HEK293 (cell line): ENCODE data around the gene BACH2.

ENCODE experiments used
- BCL11B ChIP-seq: fragments of 450-650 bp; formaldehyde crosslinking; IDR thresholded peaks from 2 replicates; pipeline ENCODE4 v1.5.1; 2016; ENCODE audit warnings: low read depth, missing biosample characterization, missing genetic modification characterization
- ELK4 ChIP-seq: IDR thresholded peaks from 2 replicates; pipeline ENCODE4 v1.6.1; 2011; ENCODE audit warnings: mild to moderate bottlenecking, low read depth, low read length, borderline replicate concordance
- HIC1 ChIP-seq: fragments of 450-650 bp; formaldehyde crosslinking; IDR thresholded peaks from 2 replicates; pipeline ENCODE4 v1.5.1; 2016; ENCODE audit warnings: missing biosample characterization, missing genetic modification characterization
- PRDM10 ChIP-seq: fragments of 450-650 bp; formaldehyde crosslinking; IDR thresholded peaks from 2 replicates; pipeline ENCODE4 v1.5.1; 2016; ENCODE audit warnings: missing biosample characterization, missing genetic modification characterization
- SP2 ChIP-seq: fragments of 450-650 bp; formaldehyde crosslinking; IDR thresholded peaks from 2 replicates; pipeline ENCODE4 v1.5.1; 2016; ENCODE audit warnings: missing biosample characterization, missing genetic modification characterization
- WT1 ChIP-seq: fragments of 450-650 bp; formaldehyde crosslinking; IDR thresholded peaks from 2 replicates; pipeline ENCODE4 v1.5.1; 2016; ENCODE audit warnings: missing biosample characterization, missing genetic modification characterization
- ZBTB49 ChIP-seq: fragments of 450-650 bp; formaldehyde crosslinking; IDR thresholded peaks from 2 replicates; pipeline ENCODE4 v1.5.1; 2016; ENCODE audit warnings: missing biosample characterization, missing genetic modification characterization, low read depth
- ZBTB6 ChIP-seq: fragments of 450-650 bp; formaldehyde crosslinking; IDR thresholded peaks from 2 replicates; pipeline ENCODE4 v1.5.1; 2017; ENCODE audit warnings: missing biosample characterization, missing genetic modification characterization
- ZNF114 ChIP-seq: fragments of 450-650 bp; formaldehyde crosslinking; IDR thresholded peaks from 2 replicates; pipeline ENCODE4 v1.5.0; 2017; ENCODE audit warnings: missing biosample characterization, missing genetic modification characterization
- ZNF132 ChIP-seq: fragments of 450-650 bp; formaldehyde crosslinking; IDR thresholded peaks from 2 replicates; pipeline ENCODE4 v1.5.1; 2017; ENCODE audit warnings: missing biosample characterization, missing genetic modification characterization, borderline replicate concordance
- ZNF148 ChIP-seq: fragments of 450-650 bp; formaldehyde crosslinking; IDR thresholded peaks from 2 replicates; pipeline ENCODE4 v1.5.0; 2017; ENCODE audit warnings: missing biosample characterization, missing genetic modification characterization, borderline replicate concordance
- ZNF214 ChIP-seq: fragments of 450-650 bp; formaldehyde crosslinking; IDR thresholded peaks from 2 replicates; pipeline ENCODE4 v1.5.1; 2017; ENCODE audit warnings: missing biosample characterization, mild to moderate bottlenecking, missing genetic modification characterization, borderline replicate concordance
- ZNF23 ChIP-seq: fragments of 450-650 bp; formaldehyde crosslinking; IDR thresholded peaks from 2 replicates; pipeline ENCODE4 v1.5.1; 2016; ENCODE audit warnings: missing biosample characterization, missing genetic modification characterization, borderline replicate concordance
- ZNF239 ChIP-seq: fragments of 450-650 bp; formaldehyde crosslinking; IDR thresholded peaks from 2 replicates; pipeline ENCODE4 v1.5.1; 2016; ENCODE audit warnings: missing biosample characterization, missing genetic modification characterization
- ZNF488 ChIP-seq: fragments of 450-650 bp; formaldehyde crosslinking; IDR thresholded peaks from 2 replicates; pipeline ENCODE4 v1.5.1; 2016; ENCODE audit warnings: missing biosample characterization, missing genetic modification characterization
- ZNF514 ChIP-seq: fragments of 450-650 bp; formaldehyde crosslinking; IDR thresholded peaks from 2 replicates; pipeline ENCODE4 v1.5.1; 2016; ENCODE audit warnings: missing biosample characterization, missing genetic modification characterization
- ZNF623 ChIP-seq: fragments of 450-650 bp; formaldehyde crosslinking; IDR thresholded peaks from 2 replicates; pipeline ENCODE4 v1.5.1; 2016; ENCODE audit warnings: missing biosample characterization, missing genetic modification characterization
- ZNF626 ChIP-seq: fragments of 450-650 bp; sonication (Bioruptor Pico); formaldehyde crosslinking; IDR thresholded peaks from 2 replicates; pipeline ENCODE4 v1.5.1; 2018; ENCODE audit warnings: missing biosample characterization, missing genetic modification characterization, inconsistent platforms
- ZNF701 ChIP-seq: fragments of 450-650 bp; formaldehyde crosslinking; IDR thresholded peaks from 2 replicates; pipeline ENCODE4 v1.5.1; 2016; ENCODE audit warnings: missing biosample characterization, missing genetic modification characterization
- ZNF707 ChIP-seq: fragments of 450-650 bp; formaldehyde crosslinking; IDR thresholded peaks from 2 replicates; pipeline ENCODE4 v1.5.1; 2016; ENCODE audit warnings: missing biosample characterization, missing genetic modification characterization
- ZNF791 ChIP-seq: fragments of 450-650 bp; formaldehyde crosslinking; IDR thresholded peaks from 2 replicates; pipeline ENCODE4 v1.5.1; 2016; ENCODE audit warnings: missing biosample characterization, missing genetic modification characterization
- ZNF792 ChIP-seq: fragments of 450-650 bp; formaldehyde crosslinking; IDR thresholded peaks from 2 replicates; pipeline ENCODE4 v1.5.1; 2016; ENCODE audit warnings: missing biosample characterization, missing genetic modification characterization
- ZSCAN23 ChIP-seq: fragments of 450-650 bp; formaldehyde crosslinking; IDR thresholded peaks from 2 replicates; pipeline ENCODE4 v1.5.1; 2016; ENCODE audit warnings: missing biosample characterization, missing genetic modification characterization

The BACH2 gene

GRCh38 chr6:90294989-90295853, 1.4 kb downstream of the BACH2 start (continued):
- TF ChIP-seq PRDM10 (peak; percentile 32; the same call in 1 of the 2 replicates), ZBTB49 (no peak), ELK4 (no peak), ZSCAN23 (tag by site-specific recombination) (no peak), ZNF626 (tag by site-specific recombination) (no peak), ZNF148 (tag by site-specific recombination) (no peak), ZBTB6 (tag by site-specific recombination) (no peak; the same call in 1 of the 2 replicates), ZNF707 (tag by site-specific recombination) (no peak), ZNF214 (tag by site-specific recombination) (no peak), ZNF791 (tag by site-specific recombination) (no peak), ZNF239 (tag by site-specific recombination) (no peak), ZNF488 (tag by site-specific recombination) (no peak), ZNF114 (tag by site-specific recombination) (no peak), ZNF623 (tag by site-specific recombination) (no peak), ZNF701 (tag by site-specific recombination) (no peak), ZNF23 (tag by site-specific recombination) (no peak), HIC1 (tag by site-specific recombination) (peak; percentile 65), ZNF514 (tag by site-specific recombination) (no peak), BCL11B (tag by site-specific recombination) (no peak), SP2 (tag by site-specific recombination) (no peak), ZNF132 (tag by site-specific recombination) (no peak), ZNF792 (tag by site-specific recombination) (0 out of 2 replicates have a peak, but pooled peaks have one; percentile 9), WT1 (tag by site-specific recombination) (no peak)
